ENCODE data around the gene CEMIP.
A peak's percentile ranks its signal among the peaks of the same experiment; 100 is the strongest.

Gene CEMIP

GRCh38 chr15:80988148-80988796, 209.1 kb downstream of the CEMIP start:
- DNase-seq = no peak

- peak; percentile 72 to 78 for DNase-seq
Measured at GRCh38 chr15:80989081-80989517, 209.9 kb downstream of the CEMIP start.

- peak; percentile 92 to 99 for DNase-seq
Measured at GRCh38 chr15:80989518-80990478, 210.6 kb downstream of the CEMIP start, which contains the start of gene MESD. MESD (minus strand) TSS chr15:80989819; CDS start chr15:80989791, 28 bp downstream.

GRCh38 chr15:80990955-80991354, 211.8 kb downstream of the CEMIP start:
- no peak for DNase-seq

- DNase-seq = peak; percentile 66 to 81
Measured at GRCh38 chr15:80991421-80991820, 212.3 kb downstream of the CEMIP start.

- DNase-seq = peak; percentile 43 to 49
Measured at GRCh38 chr15:80992006-80992405, 212.8 kb downstream of the CEMIP start.

- DNase-seq = no peak
Measured at GRCh38 chr15:80992441-80992840, 213.3 kb downstream of the CEMIP start.

- peak; percentile 18 to 49 for DNase-seq
Measured at GRCh38 chr15:80996247-80996646, 217.1 kb downstream of the CEMIP start.

- DNase-seq = no peak
Measured at GRCh38 chr15:80997692-80998091, 218.5 kb downstream of the CEMIP start.

GRCh38 chr15:80998251-80998650, 219.1 kb downstream of the CEMIP start:
- DNase-seq = no peak

- no peak for DNase-seq
Measured at GRCh38 chr15:80999623-81000036, 220.5 kb downstream of the CEMIP start.

GRCh38 chr15:81000144-81000623, 221.0 kb downstream of the CEMIP start:
- peak; percentile 22 to 28 for DNase-seq

- DNase-seq = peak; percentile 94 to 96
Measured at GRCh38 chr15:81000624-81001151, 221.5 kb downstream of the CEMIP start, which contains the start of gene TLNRD1. TLNRD1 (plus strand) TSS chr15:81000923; CDS start chr15:81002272, 1,349 bp downstream.

Measured in inflammatory macrophage treated with lipopolysaccharide for 1 hour (primary cell).